Kidney (tissue), 14 donors: Measurements from ENCODE around the gene DIABLO. TPM values are rescaled to one million over a fixed set of nuclear protein-coding genes. Genes with fewer than 3 reads are reported as not detected.

Experiments used
- DNase-seq, 5 donors: peaks; one replicate each; pipeline ENCODE4 v3.0.0-alpha.2; 2013 to 2020
- FAIRE-seq: peaks from 2 replicates; lab custom pipeline; 2012; peaks lifted over from hg19 to GRCh38; lab: Jason Lieb, UNC
- H3K27ac ChIP-seq, 2 donors: one replicate each; pipeline ENCODE4 v1.7.0; 2013; ENCODE audit warnings: low read depth in 2 of 2, low read length in 2 of 2, inconsistent platforms in 1 of 2
- H3K27me3 ChIP-seq: one replicate; pipeline ENCODE4 v1.7.1; 2013; ENCODE audit warnings: low read length, inconsistent platforms; ENCODE audit not compliant: control insufficient read depth, insufficient read depth
- H3K36me3 ChIP-seq, 3 donors: one replicate each; pipeline versions ENCODE4 v1.7.0 to v1.7.1; 2013; ENCODE audit warnings: low read length in 3 of 3, control low read depth in 1 of 3, inconsistent platforms in 1 of 3; ENCODE audit not compliant: insufficient read depth in 3 of 3, control insufficient read depth in 2 of 3
- H3K4me1 ChIP-seq, 3 donors: one replicate each; pipeline versions ENCODE4 v1.7.0 to v1.7.1; 2013; ENCODE audit warnings: low read length in 3 of 3, inconsistent platforms in 1 of 3, low read depth in 1 of 3; ENCODE audit not compliant: control insufficient read depth in 2 of 3, insufficient read depth in 2 of 3
- H3K4me3 ChIP-seq, 3 donors: one replicate each; pipeline versions ENCODE4 v1.7.0 to v1.8.1; 2013; ENCODE audit warnings: low read length in 3 of 3, control low read depth in 1 of 3, inconsistent platforms in 1 of 3
- H3K9ac ChIP-seq, 3 donors: one replicate each; pipeline versions ENCODE4 v1.7.0 to v1.7.1; 2013; ENCODE audit warnings: low read length in 3 of 3, control low read depth in 1 of 3, inconsistent platforms in 1 of 3
- H3K9me3 ChIP-seq, 3 donors: one replicate each; pipeline versions ENCODE4 v1.7.0 to v1.7.1; 2013; ENCODE audit warnings: low read length in 3 of 3, control low read depth in 1 of 3, inconsistent platforms in 1 of 3; ENCODE audit not compliant: control insufficient read depth in 2 of 3, insufficient read depth in 1 of 3
- intact Hi-C: fragments of 100-400 bp; cut with DNase I; formaldehyde crosslinking; loops from one replicate; pipeline ENCODE4 v1.11.1; 2022
- polyA plus RNA-seq: library from polyadenylated mRNA; stranded (reverse); fragments of 350-450 nt; fragmentation: Illumina TruSeq; extraction: RNeasy Lipid Tissue Mini Kit (QIAGEN cat#74804); gene quantifications from one replicate; pipeline ENCODE4 v1.2.3, GENCODE V29; 2014; ENCODE audit warnings: low read depth, low replicate concordance; ENCODE audit not compliant: insufficient read depth
- total RNA-seq: library from RNA; stranded (reverse); fragmentation: NEBNext Ultra II Directional; extraction: Animal tissue kit (Norgen Biotek cat#: 25700); gene quantifications from one replicate; pipeline ENCODE4 v1.2.1, GENCODE V29; 2021
- TF ChIP-seq, protein P1 (sequence below): IDR thresholded peaks from 3 replicates; pipeline ENCODE4 v1.5.1; 2012; ENCODE audit warnings: mild to moderate bottlenecking, moderate library complexity, borderline replicate concordance; ENCODE audit not compliant: insufficient read depth; ENCODE audit errors: extremely low read depth
- donor health status: control.
- donor health status: control.
- donor health status: control.
- donor health status: control.
- donor health status: control.
- donor health status: DM: yes; HTN: yes; CAD: no.
- donor health status: Normal renal cell carcinoma (clear cell type).

DIABLO gene
- total and polyA plus RNA-seq, 2 donors from 2014 or later = 43.7 to 97.7 TPM

DNA sequence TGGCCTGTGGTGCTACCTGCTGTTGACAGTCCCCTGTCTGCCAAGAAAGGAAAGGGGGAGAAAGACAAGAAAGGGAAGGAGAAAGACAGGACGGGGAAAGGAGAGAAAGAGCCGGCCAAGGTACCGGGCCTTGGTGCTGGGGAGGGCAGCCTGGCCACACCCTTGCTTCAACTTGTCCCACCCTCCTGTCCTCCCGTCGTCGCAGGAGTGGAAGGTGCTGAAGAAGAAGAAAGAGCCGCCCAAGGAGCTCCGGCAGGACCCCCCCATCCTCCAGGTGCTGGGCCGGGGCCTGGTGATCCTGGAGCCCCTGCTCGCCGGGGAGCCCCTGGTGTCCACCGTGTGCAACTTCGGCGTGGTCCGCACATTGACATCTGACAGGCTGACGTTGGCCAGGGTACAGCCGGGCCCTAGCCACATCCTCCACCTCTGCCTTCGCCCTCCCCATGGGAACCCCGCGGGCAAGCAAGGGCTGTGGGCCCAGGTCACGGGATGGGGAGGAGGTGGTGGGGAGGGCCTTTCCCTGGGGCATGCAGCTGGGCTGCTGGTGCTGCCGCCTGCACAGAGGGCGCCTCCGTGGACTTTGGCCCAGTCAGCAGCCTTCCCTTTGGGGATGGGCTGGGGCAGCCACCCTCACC lies 25.2 kb downstream of the DIABLO start:
- DNase-seq (peak in 2 of 5 donors; percentile 38 to 68), FAIRE-seq (no peak)
- Histone ChIP-seq H3K4me1 (peaks cover 0 to 7% (median 0%) of the 10 kb centered on the region in 3 donors), H3K4me3 (no peak overlapping the region), H3K9me3 (no peaks in the 10 kb centered on the region), H3K27ac (no peak overlapping the region), H3K36me3 (no peaks in the 10 kb centered on the region), H3K9ac (no peak overlapping the region), H3K27me3 (peaks cover 4% of the 10 kb centered on the region)
- TF ChIP-seq, protein P1, sequence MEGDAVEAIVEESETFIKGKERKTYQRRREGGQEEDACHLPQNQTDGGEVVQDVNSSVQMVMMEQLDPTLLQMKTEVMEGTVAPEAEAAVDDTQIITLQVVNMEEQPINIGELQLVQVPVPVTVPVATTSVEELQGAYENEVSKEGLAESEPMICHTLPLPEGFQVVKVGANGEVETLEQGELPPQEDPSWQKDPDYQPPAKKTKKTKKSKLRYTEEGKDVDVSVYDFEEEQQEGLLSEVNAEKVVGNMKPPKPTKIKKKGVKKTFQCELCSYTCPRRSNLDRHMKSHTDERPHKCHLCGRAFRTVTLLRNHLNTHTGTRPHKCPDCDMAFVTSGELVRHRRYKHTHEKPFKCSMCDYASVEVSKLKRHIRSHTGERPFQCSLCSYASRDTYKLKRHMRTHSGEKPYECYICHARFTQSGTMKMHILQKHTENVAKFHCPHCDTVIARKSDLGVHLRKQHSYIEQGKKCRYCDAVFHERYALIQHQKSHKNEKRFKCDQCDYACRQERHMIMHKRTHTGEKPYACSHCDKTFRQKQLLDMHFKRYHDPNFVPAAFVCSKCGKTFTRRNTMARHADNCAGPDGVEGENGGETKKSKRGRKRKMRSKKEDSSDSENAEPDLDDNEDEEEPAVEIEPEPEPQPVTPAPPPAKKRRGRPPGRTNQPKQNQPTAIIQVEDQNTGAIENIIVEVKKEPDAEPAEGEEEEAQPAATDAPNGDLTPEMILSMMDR = no peak
- intact Hi-C loops = no loop called here

DNA sequence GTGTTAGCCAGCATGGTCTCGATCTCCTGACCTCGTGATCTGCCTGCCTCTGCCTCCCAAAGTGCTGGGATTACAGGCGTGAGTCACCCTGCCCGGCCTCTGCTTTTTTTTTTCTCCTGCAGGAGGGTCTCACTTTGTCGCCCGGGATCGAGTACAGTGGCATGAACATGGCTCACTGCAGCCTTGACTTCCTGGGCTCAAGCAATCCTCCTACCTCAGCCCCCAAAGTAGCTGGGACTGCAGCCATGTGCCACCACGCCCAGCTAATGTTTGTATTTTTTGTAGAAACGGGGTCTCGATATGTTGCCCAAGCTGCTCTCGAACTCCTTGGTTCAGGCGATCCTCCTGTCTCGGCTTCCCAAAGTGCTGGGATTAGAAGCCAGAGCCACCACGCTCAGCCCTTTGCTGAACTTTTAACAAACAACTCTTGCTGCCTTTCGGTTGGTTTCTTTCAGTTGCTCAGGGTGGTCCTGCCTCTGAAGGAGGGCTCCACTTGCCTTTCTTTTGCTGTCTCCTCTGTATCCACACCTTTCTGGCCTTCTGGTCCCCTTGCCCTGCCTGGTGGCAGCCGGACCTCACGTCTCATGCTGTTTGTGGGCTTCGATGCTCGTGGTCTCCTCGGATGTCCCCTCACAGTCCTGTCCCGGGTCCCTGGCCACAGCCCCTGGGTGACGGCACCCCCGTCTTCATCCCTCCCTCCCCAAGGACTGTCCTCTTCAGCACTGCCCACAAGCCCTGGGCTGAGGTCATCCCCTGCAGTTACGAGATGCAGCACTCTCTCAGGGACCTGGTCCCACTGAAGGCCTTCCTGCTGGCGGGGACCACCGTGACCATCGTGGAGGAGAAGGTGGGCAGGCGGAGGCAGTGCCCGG lies 26.1 kb downstream of the DIABLO start:
- H3K36me3 ChIP-seq = no peaks in the 10 kb centered on the region
- H3K27me3 ChIP-seq = no peaks in the 10 kb centered on the region
- no peak overlapping the region for H3K27ac ChIP-seq
- no peak overlapping the region for H3K4me3 ChIP-seq
- no peaks in the 10 kb centered on the region for H3K9me3 ChIP-seq
- peaks cover 0 to 7% (median 0%) of the 10 kb centered on the region in 3 donors for H3K4me1 ChIP-seq
- H3K9ac ChIP-seq = no peak overlapping the region
- intact Hi-C loops = no loop called here
- DNase-seq (no peak), FAIRE-seq (no peak)
- TF ChIP-seq, protein P1 = no peak

DNA sequence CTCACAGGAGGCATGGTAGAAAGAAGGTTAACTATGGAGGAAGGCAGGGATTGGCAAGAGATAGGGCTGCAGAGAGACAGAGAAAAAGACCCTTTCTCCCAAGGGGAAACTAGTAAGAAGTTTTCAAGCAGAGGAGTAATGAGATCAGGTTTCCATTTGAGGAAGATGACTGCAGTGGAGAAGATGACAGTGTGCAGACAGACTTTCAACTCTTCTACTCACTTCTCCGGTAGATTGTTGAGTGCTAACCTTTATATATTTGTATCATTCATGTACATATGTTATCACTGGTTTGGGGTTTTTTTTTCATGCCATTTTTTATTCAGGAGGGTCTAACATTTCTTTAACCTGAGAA lies 28.3 kb downstream of the DIABLO start:
- H3K9me3 ChIP-seq = no peaks in the 10 kb centered on the region
- no peaks in the 10 kb centered on the region for H3K36me3 ChIP-seq
- H3K27me3 ChIP-seq = no peaks in the 10 kb centered on the region
- TF ChIP-seq, protein P1 = no peak
- intact Hi-C loops = no loop called here
- FAIRE-seq = no peak
- H3K9ac ChIP-seq = no peak overlapping the region
- no peak overlapping the region for H3K27ac ChIP-seq
- H3K4me3 ChIP-seq = no peak overlapping the region
- DNase-seq = no peak
- peaks cover 0 to 3% (median 0%) of the 10 kb centered on the region in 3 donors for H3K4me1 ChIP-seq
